Measurements from ENCODE around the gene OR51G1.

DNA sequence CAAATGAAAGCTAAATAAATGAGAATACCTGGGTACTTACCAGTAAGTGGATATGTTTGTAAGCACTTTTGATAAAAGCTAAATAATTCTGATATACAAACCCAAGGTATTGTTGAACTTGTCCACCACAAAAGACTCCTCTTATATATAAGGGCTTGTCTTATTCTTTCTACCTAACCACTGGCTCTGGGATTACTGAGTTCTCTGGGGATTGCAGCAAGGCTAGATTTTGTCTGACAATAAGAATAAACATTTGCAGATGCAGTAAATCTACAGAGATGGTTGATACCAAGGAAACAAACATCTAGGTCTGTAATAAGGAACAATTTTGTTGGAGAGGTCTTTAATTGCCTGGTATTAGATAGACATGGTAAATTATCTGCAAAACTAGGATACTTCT is 23.4 kb upstream of the OR51G1 start, which contains the start of gene OR51A4:
- TF ChIP-seq CTCF (IDR thresholded peaks at IDR 0.05; ENCODE audit: low read length) (no peak), EZH2 (optimal IDR thresholded peaks at IDR 0.05; ENCODE audit: low read depth, low read length) (no peak)
